MM.1S (cell line): ENCODE results near the gene NCAPH2.

ENCODE experiments used
- DNase-seq: peaks from one replicate; pipeline ENCODE4 v3.0.0-alpha.2; 2015
- H2AFZ ChIP-seq: fragments of 300-600 bp; sonication (generic); 2 replicates; pipeline ENCODE4 v1.6.0; 2016; ENCODE audit warnings: antibody characterized with exemption, low read length
- H3F3A ChIP-seq: fragments of 300-600 bp; sonication (generic); 2 replicates; pipeline ENCODE4 v1.6.1; 2016; ENCODE audit warnings: mild to moderate bottlenecking, antibody characterized with exemption, low read length, moderate library complexity, mixed read lengths; ENCODE audit not compliant: insufficient read depth
- H3K27ac ChIP-seq: fragments of 300-600 bp; sonication (generic); 2 replicates; pipeline ENCODE4 v1.5.1; 2016; ENCODE audit warnings: mild to moderate bottlenecking, low read length
- H3K27me3 ChIP-seq: fragments of 300-600 bp; sonication (generic); replicated peaks from 2 replicates; pipeline ENCODE4 v1.6.0; 2016; ENCODE audit warnings: low read length; ENCODE audit not compliant: insufficient read depth
- H3K36me3 ChIP-seq: fragments of 300-600 bp; sonication (generic); replicated peaks from 2 replicates; pipeline ENCODE4 v1.6.1; 2016; ENCODE audit warnings: mild to moderate bottlenecking, low read length, mixed read lengths; ENCODE audit not compliant: insufficient read depth
- H3K4me1 ChIP-seq: fragments of 300-600 bp; sonication (generic); 2 replicates; pipeline ENCODE4 v1.6.1; 2016; ENCODE audit warnings: low read length, mixed read lengths
- H3K4me2 ChIP-seq: fragments of 300-600 bp; sonication (generic); 2 replicates; pipeline ENCODE4 v1.6.0; 2016; ENCODE audit warnings: low read depth, low read length
- H3K4me3 ChIP-seq: fragments of 300-600 bp; sonication (generic); 2 replicates; pipeline ENCODE4 v1.5.1; 2016; ENCODE audit warnings: low read length, mixed read lengths
- H3K79me2 ChIP-seq: fragments of 300-600 bp; sonication (generic); 2 replicates; pipeline ENCODE4 v1.6.1; 2016; ENCODE audit warnings: mixed run types, low read length, mixed read lengths
- H3K9ac ChIP-seq: fragments of 300-600 bp; sonication (generic); 2 replicates; pipeline ENCODE4 v1.6.1; 2016; ENCODE audit warnings: low read length, mixed read lengths
- H3K9me2 ChIP-seq: fragments of 300-600 bp; sonication (generic); replicated peaks from 2 replicates; pipeline ENCODE4 v1.6.1; 2016; ENCODE audit warnings: mild to moderate bottlenecking, low read length, mixed read lengths; ENCODE audit not compliant: insufficient read depth
- H3K9me3 ChIP-seq: fragments of 300-600 bp; sonication (generic); replicated peaks from 2 replicates; pipeline ENCODE4 v1.6.1; 2016; ENCODE audit warnings: mild to moderate bottlenecking, low read length, mixed read lengths; ENCODE audit not compliant: insufficient read depth
- H4K20me1 ChIP-seq: fragments of 300-600 bp; sonication (generic); 2 replicates; pipeline ENCODE4 v1.6.1; 2016; ENCODE audit warnings: mild to moderate bottlenecking, low read length, moderate library complexity, mixed read lengths; ENCODE audit not compliant: insufficient read depth
- CTCF ChIP-seq: fragments of 300-600 bp; sonication (generic); IDR thresholded peaks from 2 replicates; pipeline ENCODE4 v1.5.1; 2016; ENCODE audit warnings: antibody characterized with exemption, low read length, mixed read lengths
- EZH2 ChIP-seq: fragments of 300-600 bp; sonication (generic); optimal IDR thresholded peaks from 2 replicates; pipeline ENCODE3; 2017; ENCODE audit warnings: low read depth, mild to moderate bottlenecking, antibody characterized with exemption, low read length, mixed read lengths
- EZH2phosphoT487 ChIP-seq: fragments of 300-600 bp; sonication (generic); IDR thresholded peaks from 2 replicates; pipeline ENCODE4 v1.6.1; 2018; ENCODE audit warnings: antibody characterized with exemption, low read length

Gene NCAPH2

GRCh38 chr22:50488886-50489285 is 19.1 kb upstream of the NCAPH2 start:
- no peaks in the 10 kb centered on the region for H4K20me1 ChIP-seq
- no peak overlapping the region for H3K27ac ChIP-seq
- H3K79me2 ChIP-seq: no peaks in the 10 kb centered on the region
- no peak for DNase-seq
- no peak overlapping the region for H3K9ac ChIP-seq
- no peaks in the 10 kb centered on the region for H3F3A ChIP-seq
- no peaks in the 10 kb centered on the region for H3K27me3 ChIP-seq
- no peaks in the 10 kb centered on the region for H3K9me2 ChIP-seq
- H3K9me3 ChIP-seq: no peaks in the 10 kb centered on the region
- H3K4me3 ChIP-seq: no peak overlapping the region
- H3K36me3 ChIP-seq: no peaks in the 10 kb centered on the region
- TF ChIP-seq EZH2phosphoT487: no peak
- no peak for TF ChIP-seq EZH2
- TF ChIP-seq CTCF: no peak
- H3K4me2 ChIP-seq: no peak overlapping the region
- H3K4me1 ChIP-seq: no peaks in the 10 kb centered on the region
- H2AFZ ChIP-seq: no peak overlapping the region

DNA sequence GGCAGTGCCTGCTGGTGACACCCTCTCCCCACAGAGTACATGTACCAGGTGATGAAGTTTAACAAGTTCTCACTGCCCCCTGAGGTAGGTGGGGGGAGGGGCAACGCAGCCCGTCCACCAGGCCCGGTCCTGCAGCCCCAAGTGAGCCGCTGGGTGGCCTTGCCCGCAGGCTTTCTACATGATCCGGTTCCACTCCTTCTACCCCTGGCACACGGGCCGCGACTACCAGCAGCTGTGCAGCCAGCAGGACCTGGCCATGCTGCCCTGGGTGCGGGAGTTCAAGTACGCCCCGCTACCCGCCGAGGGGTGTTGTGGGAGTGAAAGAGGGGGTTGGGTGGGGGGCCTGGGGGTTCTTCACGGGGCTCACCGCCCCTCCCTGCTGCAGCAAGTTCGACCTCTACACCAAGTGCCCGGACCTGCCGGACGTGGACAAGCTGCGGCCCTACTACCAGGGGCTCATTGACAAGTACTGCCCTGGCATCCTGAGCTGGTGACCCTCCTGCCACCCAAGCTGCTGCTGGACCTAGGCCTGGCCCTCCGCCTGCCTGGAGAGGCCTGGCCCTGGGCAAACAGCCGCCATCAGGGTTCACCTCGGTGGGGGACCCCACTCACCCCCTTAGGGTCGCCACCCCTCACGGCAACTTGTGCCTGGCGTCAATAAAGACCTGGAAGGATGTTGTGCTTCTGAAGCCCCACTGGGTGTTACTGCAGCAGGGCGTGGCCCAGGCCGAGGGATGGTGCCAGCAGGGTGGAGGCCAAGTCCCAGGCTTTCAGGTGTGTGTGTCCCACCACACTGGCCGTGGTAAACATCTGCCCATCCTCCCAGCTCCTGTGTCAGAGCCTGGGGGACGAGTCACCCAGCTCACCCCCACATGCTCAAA is 18.4 kb upstream of the NCAPH2 start:
- Histone ChIP-seq H3K4me2 (no peak overlapping the region), H3K4me1 (no peaks in the 10 kb centered on the region), H3K27me3 (no peaks in the 10 kb centered on the region), H3K9ac (no peak overlapping the region), H3K9me2 (no peaks in the 10 kb centered on the region), H4K20me1 (no peaks in the 10 kb centered on the region), H3K79me2 (no peaks in the 10 kb centered on the region), H3K4me3 (no peak overlapping the region), H3K9me3 (no peaks in the 10 kb centered on the region), H3F3A (no peaks in the 10 kb centered on the region), H3K27ac (no peak overlapping the region), H2AFZ (no peak overlapping the region), H3K36me3 (no peaks in the 10 kb centered on the region)
- TF ChIP-seq EZH2 (no peak), EZH2phosphoT487 (no peak), CTCF (no peak)
- DNase-seq: no peak

DNA sequence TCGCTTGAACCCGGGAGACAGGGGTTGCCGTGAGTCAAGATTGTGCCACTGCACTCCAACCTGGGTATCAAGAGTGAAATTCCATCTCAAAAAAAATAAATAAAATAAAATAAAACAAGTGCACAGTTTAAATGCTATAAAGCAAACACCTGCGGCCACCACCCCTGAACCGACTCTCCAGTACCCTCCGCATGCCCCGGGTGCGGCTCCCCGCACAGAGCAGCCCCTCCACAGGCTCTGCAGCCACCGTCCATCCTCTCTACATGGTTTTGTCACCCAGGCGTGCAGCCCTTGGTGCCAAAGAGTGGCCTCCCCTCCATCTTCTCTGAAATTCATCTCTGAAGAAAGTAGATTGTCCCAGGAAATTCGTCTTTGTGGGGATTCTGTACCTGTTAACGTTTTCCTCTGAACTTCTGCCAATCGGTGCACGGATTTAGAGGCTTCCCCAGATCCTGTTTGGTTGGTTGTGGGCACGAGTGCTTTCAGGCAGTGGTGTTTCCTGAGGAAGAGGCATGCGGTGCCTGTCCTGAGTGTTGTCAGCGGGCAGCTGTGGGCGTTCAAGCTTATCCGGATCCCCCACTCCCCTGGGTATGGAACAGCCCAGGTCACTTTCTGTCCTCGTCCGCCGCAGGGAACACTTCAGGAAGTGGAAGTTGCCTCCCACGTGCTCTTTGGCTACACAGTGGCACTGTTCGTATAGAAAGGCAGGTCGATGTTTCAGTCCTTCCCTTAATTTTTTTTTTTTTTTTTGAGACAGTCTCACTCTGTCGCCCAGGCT is 17.3 kb upstream of the NCAPH2 start:
- Histone ChIP-seq H3K9me2 (no peaks in the 10 kb centered on the region), H3K79me2 (no peaks in the 10 kb centered on the region), H3K4me2 (no peak overlapping the region), H2AFZ (no peak overlapping the region), H3K27me3 (no peaks in the 10 kb centered on the region), H3K9me3 (no peaks in the 10 kb centered on the region), H3K4me1 (no peaks in the 10 kb centered on the region), H3K4me3 (no peak overlapping the region), H3F3A (no peaks in the 10 kb centered on the region), H3K27ac (no peak overlapping the region), H3K9ac (no peak overlapping the region), H4K20me1 (no peaks in the 10 kb centered on the region), H3K36me3 (no peaks in the 10 kb centered on the region)
- DNase-seq: no peak
- TF ChIP-seq EZH2 (no peak), CTCF (no peak), EZH2phosphoT487 (no peak)
